GM12878 (cell line): ENCODE results near the gene PKNOX1. TPM values are rescaled to one million over a fixed set of nuclear protein-coding genes. Genes with fewer than 3 reads are reported as not detected.

ENCODE experiments used
- ATAC-seq: fragments of 200-7000 bp; cut with Tn5 transposase; 3 replicates; pipeline ENCODE4 v1.9.1; 2020; ENCODE audit warnings: mild to moderate bottlenecking, moderate library complexity
- BruUV-seq: library from RNA; stranded (reverse); fragments of 400-500 nt; replicated peaks from 2 replicates; lab custom pipeline; 2021; lab: Mats Ljungman, UMichigan
- CTCF ChIA-PET: fragments of 300-600 bp; sonication (Branson Sonifier 250); formaldehyde crosslinking; extraction: SDS; loops from one replicate; lab custom pipeline; 2021; ENCODE audit warnings: inconsistent platforms; lab: Yijun Ruan, JAX
- POLR2A ChIA-PET: fragments of 350-600 bp; formaldehyde crosslinking; extraction: SDS; loops from one replicate; lab custom pipeline; 2021; ENCODE audit warnings: inconsistent platforms; lab: Charles Lee
- RAD21 ChIA-PET: fragments of 300-600 bp; sonication (Branson Sonifier 250); formaldehyde crosslinking; loops from one replicate; lab custom pipeline; 2023; ENCODE audit warnings: antibody characterized with exemption; ENCODE audit not compliant: unreplicated experiment; lab: Charles Lee
- SMC1A ChIA-PET: fragments of 300-600 bp; sonication (Branson Sonifier 250); formaldehyde crosslinking; loops from one replicate; lab custom pipeline; 2023; ENCODE audit not compliant: unreplicated experiment, uncharacterized antibody; lab: Charles Lee
- DNase-seq: peaks from one replicate; pipeline ENCODE4 v3.0.0-alpha.2; 2011; ENCODE audit warnings: low read depth, low spot score
- FAIRE-seq: peaks from 3 replicates; lab custom pipeline; 2011; peaks lifted over from hg19 to GRCh38; lab: Jason Lieb, UNC
- H2AFZ ChIP-seq: 2 replicates; pipeline ENCODE4 v1.6.0; 2011; ENCODE audit warnings: low read depth, low read length, control low read depth; ENCODE audit not compliant: control insufficient read depth
- H3K27ac ChIP-seq: 2 replicates; pipeline ENCODE4 v1.5.1; 2011; ENCODE audit warnings: control low read depth; ENCODE audit not compliant: control insufficient read depth, insufficient read depth
- H3K27me3 ChIP-seq, 2 experiments: replicated peaks in 1 of 2; 2 replicates each; pipeline versions ENCODE4 v1.6.0 to v1.6.1; 2011; ENCODE audit warnings: low read length in 1 of 2; ENCODE audit not compliant: control insufficient read depth in 2 of 2, insufficient read depth in 2 of 2
- H3K36me3 ChIP-seq, 2 experiments: 2 replicates each; pipeline ENCODE4 v1.5.1; 2011; ENCODE audit warnings: low read length in 1 of 2; ENCODE audit not compliant: control insufficient read depth in 2 of 2, insufficient read depth in 2 of 2
- H3K4me1 ChIP-seq: 2 replicates; pipeline ENCODE4 v1.6.1; 2011; ENCODE audit warnings: mild to moderate bottlenecking, low read length, moderate library complexity, mixed read lengths; ENCODE audit not compliant: control insufficient read depth, insufficient read depth
- H3K4me2 ChIP-seq: 2 replicates; pipeline ENCODE4 v1.6.0; 2011; ENCODE audit warnings: control low read depth; ENCODE audit not compliant: control insufficient read depth, insufficient read depth
- H3K4me3 ChIP-seq: fragments of 200-600 bp; sonication (generic); 2 replicates; pipeline ENCODE4 v1.5.1; 2016
- H3K79me2 ChIP-seq: 2 replicates; pipeline ENCODE4 v1.6.0; 2011; ENCODE audit warnings: low read length; ENCODE audit not compliant: control insufficient read depth, insufficient read depth
- H3K9ac ChIP-seq: 2 replicates; pipeline ENCODE4 v1.8.0; 2011; ENCODE audit warnings: low read length, control low read depth, mixed read lengths; ENCODE audit not compliant: control insufficient read depth, insufficient read depth
- H3K9me3 ChIP-seq: replicated peaks from 3 replicates; pipeline ENCODE4 v1.5.1; 2011; ENCODE audit warnings: mild to moderate bottlenecking, low read length; ENCODE audit not compliant: control insufficient read depth, insufficient read depth
- H4K20me1 ChIP-seq: 2 replicates; pipeline ENCODE4 v1.6.0; 2011; ENCODE audit not compliant: control insufficient read depth, insufficient read depth
- CEBPB ChIP-seq, 2 experiments: fragments of 150-350 bp in 1 of 2; IDR thresholded peaks; 2 replicates each; pipeline ENCODE4 v1.6.1; 2012 to 2014; ENCODE audit warnings: low read depth in 2 of 2, low read length in 2 of 2, borderline replicate concordance in 1 of 2, inconsistent platforms in 1 of 2
- HCFC1 ChIP-seq: fragments of 150-350 bp; IDR thresholded peaks from 2 replicates; pipeline ENCODE4 v1.6.1; 2014; ENCODE audit warnings: low read length
- KLF5 ChIP-seq: fragments of 450-650 bp; IDR thresholded peaks from 2 replicates; pipeline ENCODE4 v1.6.1; 2014; ENCODE audit warnings: mild to moderate bottlenecking; ENCODE audit not compliant: partially characterized antibody
- NR2C1 ChIP-seq: fragments of 450-650 bp; IDR thresholded peaks from 2 replicates; pipeline ENCODE4 v1.6.1; 2017; ENCODE audit warnings: antibody characterized with exemption, mild to moderate bottlenecking, moderate library complexity
- RBBP5 ChIP-seq: fragments of 200-600 bp; sonication (generic); conservative IDR thresholded peaks from 2 replicates; pipeline ENCODE4 v1.6.1; 2016
- SMAD1 ChIP-seq: fragments of 450-650 bp; IDR thresholded peaks from 2 replicates; pipeline ENCODE4 v1.6.1; 2018; ENCODE audit warnings: mild to moderate bottlenecking, low read depth; ENCODE audit not compliant: partially characterized antibody
- WGBS: methylation state at CpG from one replicate; pipeline ENCODE4 v1.1.6; 2016; ENCODE audit warnings: low lambda C conversion rate; ENCODE audit not compliant: insufficient replicate concordance, insufficient coverage; ENCODE audit errors: missing lambda C conversion rate; 5-methylcytosine and 5-hydroxymethylcytosine counted together
- in situ Hi-C: fragments of 300-500 bp; cut with MboI; formaldehyde crosslinking; loops from 9 replicates; pipeline ENCODE4 v1.14.3; 2018; ENCODE audit warnings: mixed read lengths
- intact Hi-C: fragments of 100-400 bp; cut with micrococcal nuclease; formaldehyde crosslinking; loops from one replicate; pipeline ENCODE4 v1.14.2; 2022; ENCODE audit not compliant: unreplicated experiment
- polyA plus RNA-seq, 11 experiments: library from polyadenylated mRNA; depleted of rRNA in 4 of 11; unstranded in 6 of 11; stranded (reverse) in 5 of 11; fragments of >200 nt; fragmentation: Nextera tagmentation in 4 of 11; fragmentation: Illumina TruSeq in 1 of 11; extraction: Ambion mirVana in 4 of 11; extraction: Trizol in 1 of 11; gene quantifications; 1 replicate in 1 of 11; 2 replicates in 10 of 11; pipeline versions ENCODE4 v1.2.1 to v1.2.3, GENCODE V29; 2011 to 2016; ENCODE audit warnings: inconsistent platforms in 2 of 11, missing spikeins in 2 of 11, low read depth in 1 of 11
- total RNA-seq, 4 experiments: library from RNA; depleted of rRNA in 3 of 4; stranded (reverse); fragments of >200 nt in 3 of 4; fragmentation: Illumina TruSeq in 1 of 4; extraction: Trizol in 1 of 4; gene quantifications; 2 replicates each; pipeline versions ENCODE4 v1.2.1 to v1.2.3, GENCODE V29; 2013 to 2021
- TF ChIP-seq, protein P1 (sequence below): fragments of 450-650 bp; formaldehyde crosslinking; IDR thresholded peaks from 2 replicates; pipeline ENCODE4 v1.4.0; 2022; ENCODE audit warnings: mild to moderate bottlenecking, moderate library complexity
- TF ChIP-seq, protein P2 (sequence below): fragments of 450-650 bp; IDR thresholded peaks from 2 replicates; pipeline ENCODE4 v1.6.1; 2017; ENCODE audit warnings: mild to moderate bottlenecking, low read depth, inconsistent platforms; ENCODE audit not compliant: poor library complexity, severe bottlenecking
- TF ChIP-seq, protein P3 (sequence below): IDR thresholded peaks from 2 replicates; pipeline ENCODE4 v1.6.1; 2012; ENCODE audit warnings: low read depth, low read length, improper control_type of control experiment
- TF ChIP-seq, protein P4 (sequence below): fragments of 450-650 bp; IDR thresholded peaks from 2 replicates; pipeline ENCODE4 v1.6.1; 2017; ENCODE audit warnings: borderline replicate concordance

PKNOX1 gene
- total and polyA plus RNA-seq, 10 of the 15 experiments (the other 5 are each of a cell fraction or from before 2014, with no cell fraction given), result 6.9 to 23.7 (median 13.2) TPM

DNA sequence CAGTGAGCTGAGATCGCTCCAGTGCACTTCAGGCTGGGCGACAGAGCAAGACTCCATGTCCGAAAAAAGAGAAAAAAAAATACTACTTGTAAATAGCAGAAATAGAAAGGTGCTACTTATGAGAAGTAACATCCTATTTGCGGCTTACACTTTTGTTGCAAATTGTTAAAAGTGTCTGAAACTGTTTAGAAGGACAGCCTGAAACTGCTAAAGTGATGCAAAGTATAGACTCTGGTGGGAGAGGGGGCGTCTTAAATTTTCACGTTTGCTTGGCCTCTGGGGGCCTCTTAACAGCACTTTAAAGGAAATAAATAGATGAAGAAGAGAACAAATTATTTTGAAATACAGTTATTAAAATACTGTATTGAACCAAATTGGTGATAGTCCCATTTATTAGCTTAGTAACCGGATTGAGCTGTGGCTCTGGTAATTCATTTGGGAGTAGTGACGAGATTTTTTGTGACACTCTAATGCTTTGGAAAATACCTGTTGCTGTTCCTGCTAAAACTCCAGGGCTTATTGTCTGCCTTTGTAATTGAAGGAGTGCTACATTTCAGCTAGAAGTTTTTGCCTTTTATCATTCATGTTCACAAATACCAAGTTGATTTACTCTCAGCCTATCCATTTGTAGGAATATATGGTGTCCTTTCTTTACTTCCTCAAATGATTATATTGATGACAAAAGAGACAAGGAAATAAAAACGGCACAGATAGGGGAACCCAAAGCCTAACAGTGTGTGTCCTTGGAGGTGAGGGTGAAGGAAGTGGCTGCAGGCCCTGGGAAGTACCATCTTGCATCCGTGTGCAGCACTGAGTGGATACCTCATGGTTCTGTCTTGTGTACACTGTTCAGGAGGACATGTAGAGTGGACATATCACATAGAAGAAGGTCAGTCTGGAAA lies 6.2 kb downstream of the PKNOX1 start (continued):
- TF ChIP-seq, protein P1, sequence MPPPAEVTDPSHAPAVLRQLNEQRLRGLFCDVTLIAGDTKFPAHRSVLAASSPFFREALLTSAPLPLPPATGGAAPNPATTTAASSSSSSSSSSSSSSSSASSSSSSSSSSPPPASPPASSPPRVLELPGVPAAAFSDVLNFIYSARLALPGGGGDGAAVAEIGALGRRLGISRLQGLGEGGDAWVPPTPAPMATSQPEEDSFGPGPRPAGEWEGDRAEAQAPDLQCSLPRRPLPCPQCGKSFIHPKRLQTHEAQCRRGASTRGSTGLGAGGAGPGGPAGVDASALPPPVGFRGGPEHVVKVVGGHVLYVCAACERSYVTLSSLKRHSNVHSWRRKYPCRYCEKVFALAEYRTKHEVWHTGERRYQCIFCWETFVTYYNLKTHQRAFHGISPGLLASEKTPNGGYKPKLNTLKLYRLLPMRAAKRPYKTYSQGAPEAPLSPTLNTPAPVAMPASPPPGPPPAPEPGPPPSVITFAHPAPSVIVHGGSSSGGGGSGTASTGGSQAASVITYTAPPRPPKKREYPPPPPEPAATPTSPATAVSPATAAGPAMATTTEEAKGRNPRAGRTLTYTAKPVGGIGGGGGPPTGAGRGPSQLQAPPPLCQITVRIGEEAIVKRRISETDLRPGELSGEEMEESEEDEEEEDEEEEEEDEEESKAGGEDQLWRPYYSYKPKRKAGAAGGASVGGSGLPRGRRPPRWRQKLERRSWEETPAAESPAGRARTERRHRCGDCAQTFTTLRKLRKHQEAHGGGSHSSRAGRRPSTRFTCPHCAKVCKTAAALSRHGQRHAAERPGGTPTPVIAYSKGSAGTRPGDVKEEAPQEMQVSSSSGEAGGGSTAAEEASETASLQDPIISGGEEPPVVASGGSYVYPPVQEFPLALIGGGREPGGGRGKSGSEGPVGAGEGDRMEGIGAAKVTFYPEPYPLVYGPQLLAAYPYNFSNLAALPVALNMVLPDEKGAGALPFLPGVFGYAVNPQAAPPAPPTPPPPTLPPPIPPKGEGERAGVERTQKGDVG (CRISPR knock-in tag), result no peak

DNA sequence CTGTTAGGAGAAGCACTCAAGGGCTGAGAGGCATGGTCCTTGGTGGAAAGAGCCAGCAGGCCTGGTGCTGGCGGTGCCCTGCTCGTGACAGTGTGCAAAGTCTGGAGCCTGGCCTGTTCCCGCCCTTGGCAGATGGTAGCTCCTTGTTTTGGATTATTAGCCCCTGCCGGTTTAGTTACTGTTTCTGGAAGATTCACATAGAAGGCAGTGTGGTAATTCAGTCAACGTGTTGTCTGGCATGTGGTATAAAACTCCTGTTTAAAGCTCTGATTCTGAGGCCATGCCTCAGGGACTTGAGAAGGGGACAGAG lies 6.8 kb downstream of the PKNOX1 start:
- peaks cover 13% of the 10 kb centered on the region for H3K79me2 ChIP-seq
- no peak for FAIRE-seq
- H3K9me3 ChIP-seq, result no peaks in the 10 kb centered on the region
- ChIA-PET RAD21 (interaction anchor here (1.1 kb wide), 1 partner anchor 9 kb away, joined by 3 read pairs; no protein-coding TSS in a partner anchor), POLR2A (no interaction called here), SMC1A (interaction anchor here (1.0 to 1.5 kb wide), 2 partner anchors 12 to 35 kb away, joined by 3 read pairs; no protein-coding TSS in a partner anchor), CTCF (interaction anchor here (1.2 kb wide), 1 partner anchor 10 kb away, joined by 3 read pairs; no protein-coding TSS in a partner anchor)
- H3K27ac ChIP-seq, result no peak overlapping the region
- H3K9ac ChIP-seq, result no peak overlapping the region
- H2AFZ ChIP-seq, result no peak overlapping the region
- H3K4me3 ChIP-seq, result no peak overlapping the region
- ATAC-seq, result no peak
- DNase-seq, result no peak
- in situ Hi-C loops (no loop called here), intact Hi-C loops (no loop called here)
- 88% methylated on average over 5 of the region's 5 CpGs for WGBS
- no peaks in the 10 kb centered on the region for H4K20me1 ChIP-seq
- no TSS peak for BruUV-seq
- no peak overlapping the region for H3K4me2 ChIP-seq
- H3K36me3 ChIP-seq, result 0 out of 4 replicates have a peak, but pooled peaks cover 0 to 2% of the 10 kb centered on the region in 2 experiments
- H3K27me3 ChIP-seq, result no peaks in the 10 kb centered on the region
- H3K4me1 ChIP-seq, result peaks cover 24% of the 10 kb centered on the region
- TF ChIP-seq, protein P2, sequence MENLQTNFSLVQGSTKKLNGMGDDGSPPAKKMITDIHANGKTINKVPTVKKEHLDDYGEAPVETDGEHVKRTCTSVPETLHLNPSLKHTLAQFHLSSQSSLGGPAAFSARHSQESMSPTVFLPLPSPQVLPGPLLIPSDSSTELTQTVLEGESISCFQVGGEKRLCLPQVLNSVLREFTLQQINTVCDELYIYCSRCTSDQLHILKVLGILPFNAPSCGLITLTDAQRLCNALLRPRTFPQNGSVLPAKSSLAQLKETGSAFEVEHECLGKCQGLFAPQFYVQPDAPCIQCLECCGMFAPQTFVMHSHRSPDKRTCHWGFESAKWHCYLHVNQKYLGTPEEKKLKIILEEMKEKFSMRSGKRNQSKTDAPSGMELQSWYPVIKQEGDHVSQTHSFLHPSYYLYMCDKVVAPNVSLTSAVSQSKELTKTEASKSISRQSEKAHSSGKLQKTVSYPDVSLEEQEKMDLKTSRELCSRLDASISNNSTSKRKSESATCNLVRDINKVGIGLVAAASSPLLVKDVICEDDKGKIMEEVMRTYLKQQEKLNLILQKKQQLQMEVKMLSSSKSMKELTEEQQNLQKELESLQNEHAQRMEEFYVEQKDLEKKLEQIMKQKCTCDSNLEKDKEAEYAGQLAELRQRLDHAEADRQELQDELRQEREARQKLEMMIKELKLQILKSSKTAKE, result no peak
- TF ChIP-seq, protein P3, sequence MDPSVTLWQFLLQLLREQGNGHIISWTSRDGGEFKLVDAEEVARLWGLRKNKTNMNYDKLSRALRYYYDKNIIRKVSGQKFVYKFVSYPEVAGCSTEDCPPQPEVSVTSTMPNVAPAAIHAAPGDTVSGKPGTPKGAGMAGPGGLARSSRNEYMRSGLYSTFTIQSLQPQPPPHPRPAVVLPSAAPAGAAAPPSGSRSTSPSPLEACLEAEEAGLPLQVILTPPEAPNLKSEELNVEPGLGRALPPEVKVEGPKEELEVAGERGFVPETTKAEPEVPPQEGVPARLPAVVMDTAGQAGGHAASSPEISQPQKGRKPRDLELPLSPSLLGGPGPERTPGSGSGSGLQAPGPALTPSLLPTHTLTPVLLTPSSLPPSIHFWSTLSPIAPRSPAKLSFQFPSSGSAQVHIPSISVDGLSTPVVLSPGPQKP, result no peak
- TF ChIP-seq SMAD1 (no peak), HCFC1 (no peak), CEBPB (IDR thresholded peaks at IDR 0.05; ENCODE audit: borderline replicate concordance in 1 of 2, low read depth in 2 of 2, low read length in 2 of 2) (no peak), KLF5 (no peak), NR2C1 (no peak), RBBP5 (no peak)
- TF ChIP-seq, protein P4, sequence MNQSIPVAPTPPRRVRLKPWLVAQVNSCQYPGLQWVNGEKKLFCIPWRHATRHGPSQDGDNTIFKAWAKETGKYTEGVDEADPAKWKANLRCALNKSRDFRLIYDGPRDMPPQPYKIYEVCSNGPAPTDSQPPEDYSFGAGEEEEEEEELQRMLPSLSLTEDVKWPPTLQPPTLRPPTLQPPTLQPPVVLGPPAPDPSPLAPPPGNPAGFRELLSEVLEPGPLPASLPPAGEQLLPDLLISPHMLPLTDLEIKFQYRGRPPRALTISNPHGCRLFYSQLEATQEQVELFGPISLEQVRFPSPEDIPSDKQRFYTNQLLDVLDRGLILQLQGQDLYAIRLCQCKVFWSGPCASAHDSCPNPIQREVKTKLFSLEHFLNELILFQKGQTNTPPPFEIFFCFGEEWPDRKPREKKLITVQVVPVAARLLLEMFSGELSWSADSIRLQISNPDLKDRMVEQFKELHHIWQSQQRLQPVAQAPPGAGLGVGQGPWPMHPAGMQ, result no peak
